ENCODE data around the gene NDUFB11.

The NDUFB11 gene

GRCh38 chrX:47097018-47097417, 47.5 kb downstream of the NDUFB11 start:
- H3K4me2 ChIP-seq (ENCODE audit: low read length), result no peak overlapping the region
- TF ChIP-seq EZH2phosphoT487 (IDR thresholded peaks at IDR 0.05; ENCODE audit: low read depth) (no peak), CTCF (IDR thresholded peaks at IDR 0.05; ENCODE audit: low read depth, low read length) (no peak)
- H3K9ac ChIP-seq (ENCODE audit: low read length), result no peak overlapping the region
- H3K27ac ChIP-seq (ENCODE audit: low read length), result no peak overlapping the region
- H3K79me2 ChIP-seq (ENCODE audit: low read length), result no peaks in the 10 kb centered on the region
- no peak overlapping the region for H3K4me3 ChIP-seq (ENCODE audit: low read length)
- H3K27me3 ChIP-seq (ENCODE audit: low read depth, low read length), result no peaks in the 10 kb centered on the region
- H3K4me1 ChIP-seq (ENCODE audit: low read length), result no peaks in the 10 kb centered on the region
- no peaks in the 10 kb centered on the region for H4K20me1 ChIP-seq (ENCODE audit: insufficient read depth, low read length)
- no peaks in the 10 kb centered on the region for H3K9me3 ChIP-seq (ENCODE audit: insufficient read depth, low read length)
- H2AFZ ChIP-seq (ENCODE audit: low read depth, low read length), result no peak overlapping the region
- no peaks in the 10 kb centered on the region for H3K36me3 ChIP-seq (replicated peaks; ENCODE audit: low read depth, low read length)

- Histone ChIP-seq H3K79me2 (ENCODE audit: low read length) (no peaks in the 10 kb centered on the region), H3K4me2 (ENCODE audit: low read length) (no peak overlapping the region), H3K4me1 (ENCODE audit: low read length) (no peaks in the 10 kb centered on the region), H3K9me3 (ENCODE audit: insufficient read depth, low read length) (no peaks in the 10 kb centered on the region), H3K27me3 (ENCODE audit: low read depth, low read length) (no peaks in the 10 kb centered on the region), H3K27ac (ENCODE audit: low read length) (no peak overlapping the region), H3K36me3 (replicated peaks; ENCODE audit: low read depth, low read length) (no peaks in the 10 kb centered on the region), H4K20me1 (ENCODE audit: insufficient read depth, low read length) (no peaks in the 10 kb centered on the region), H2AFZ (ENCODE audit: low read depth, low read length) (no peak overlapping the region), H3K9ac (ENCODE audit: low read length) (no peak overlapping the region), H3K4me3 (ENCODE audit: low read length) (no peak overlapping the region)
- TF ChIP-seq CTCF (IDR thresholded peaks at IDR 0.05; ENCODE audit: low read depth, low read length) (no peak), EZH2phosphoT487 (IDR thresholded peaks at IDR 0.05; ENCODE audit: low read depth) (no peak)
These were observed 50.6 kb downstream of the NDUFB11 start for GRCh38 chrX:47093860-47094259.

DNA sequence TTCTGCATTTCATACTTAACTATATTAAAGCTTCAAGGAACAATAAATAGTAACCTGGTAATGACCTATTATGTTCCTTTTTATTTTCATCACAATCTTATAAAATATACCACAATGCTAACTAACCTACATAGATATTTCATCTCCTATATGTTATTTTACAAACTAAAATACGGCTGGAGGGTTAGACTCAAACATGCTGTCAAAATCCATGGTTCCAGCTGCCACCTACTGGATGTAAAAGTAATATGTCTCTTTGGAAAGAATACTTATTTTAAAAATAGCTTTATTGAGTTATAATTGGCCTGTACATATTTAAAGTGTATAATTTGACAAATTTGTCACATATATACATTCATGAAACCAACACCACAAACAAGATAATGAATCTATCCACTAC, 51.3 kb downstream of the NDUFB11 start:
- Histone ChIP-seq H2AFZ (ENCODE audit: low read depth, low read length) (no peak overlapping the region), H3K9me3 (ENCODE audit: insufficient read depth, low read length) (no peaks in the 10 kb centered on the region), H3K79me2 (ENCODE audit: low read length) (no peaks in the 10 kb centered on the region), H3K27me3 (ENCODE audit: low read depth, low read length) (no peaks in the 10 kb centered on the region), H3K9ac (ENCODE audit: low read length) (no peak overlapping the region), H3K4me2 (ENCODE audit: low read length) (no peak overlapping the region), H3K27ac (ENCODE audit: low read length) (no peak overlapping the region), H3K4me3 (ENCODE audit: low read length) (no peak overlapping the region), H4K20me1 (ENCODE audit: insufficient read depth, low read length) (no peaks in the 10 kb centered on the region), H3K36me3 (replicated peaks; ENCODE audit: low read depth, low read length) (no peaks in the 10 kb centered on the region), H3K4me1 (ENCODE audit: low read length) (no peaks in the 10 kb centered on the region)
- TF ChIP-seq EZH2phosphoT487 (IDR thresholded peaks at IDR 0.05; ENCODE audit: low read depth) (no peak), CTCF (IDR thresholded peaks at IDR 0.05; ENCODE audit: low read depth, low read length) (peak; percentile 53)
